A673 (cell line): ENCODE results near the gene IFIT3. TPM values are rescaled to one million over a fixed set of nuclear protein-coding genes. Genes with fewer than 3 reads are reported as not detected.

Experiments used
- BruUV-seq: library from RNA; stranded (reverse); fragments of 400-500 nt; replicated peaks from 2 replicates; lab custom pipeline; 2021; lab: Mats Ljungman, UMichigan
- CTCF ChIA-PET: fragments of 300-600 bp; sonication (Branson Sonifier 250); formaldehyde crosslinking; loops from one replicate; lab custom pipeline; 2022; ENCODE audit warnings: antibody characterized with exemption; lab: Charles Lee
- POLR2A ChIA-PET: fragments of 300-600 bp; sonication (Branson Sonifier 250); formaldehyde crosslinking; loops from one replicate; lab custom pipeline; 2022; ENCODE audit warnings: antibody characterized with exemption; ENCODE audit not compliant: low non-redundant PET; lab: Charles Lee
- DNase-seq: peaks from one replicate; pipeline ENCODE4 v3.0.0-alpha.2; 2015; ENCODE audit warnings: low spot score
- H3K27ac ChIP-seq: fragments of 200-600 bp; sonication (generic); 2 replicates; pipeline ENCODE4 v1.5.1; 2016; ENCODE audit warnings: mixed run types, low read depth, mild to moderate bottlenecking, mixed read lengths, antibody characterized with exemption, low read length; ENCODE audit not compliant: poor library complexity, severe bottlenecking
- H3K27me3 ChIP-seq: fragments of 200-600 bp; sonication (generic); replicated peaks from 2 replicates; pipeline ENCODE4 v1.6.1; 2017; ENCODE audit warnings: mixed run types, low read depth, mild to moderate bottlenecking, mixed read lengths, antibody characterized with exemption, low read length; ENCODE audit not compliant: insufficient read depth, poor library complexity
- H3K36me3 ChIP-seq: fragments of 200-600 bp; sonication (generic); 2 replicates; pipeline ENCODE4 v1.6.1; 2016; ENCODE audit warnings: mixed run types, mild to moderate bottlenecking, mixed read lengths, antibody characterized with exemption, low read length; ENCODE audit not compliant: insufficient read depth, poor library complexity, severe bottlenecking
- H3K4me1 ChIP-seq: fragments of 200-600 bp; sonication (generic); 2 replicates; pipeline ENCODE4 v1.6.1; 2017; ENCODE audit warnings: mixed run types, mild to moderate bottlenecking, mixed read lengths, antibody characterized with exemption, low read length; ENCODE audit not compliant: insufficient read depth, poor library complexity, severe bottlenecking
- H3K4me3 ChIP-seq: fragments of 200-600 bp; sonication (generic); 2 replicates; pipeline ENCODE4 v1.5.1; 2016; ENCODE audit warnings: low read depth, mixed run types, mild to moderate bottlenecking, mixed read lengths, low read length; ENCODE audit not compliant: poor library complexity, severe bottlenecking
- H3K9me3 ChIP-seq: fragments of 200-600 bp; sonication (generic); 2 replicates; pipeline ENCODE4 v1.6.1; 2016; ENCODE audit warnings: mixed run types, low read depth, mild to moderate bottlenecking, mixed read lengths, antibody characterized with exemption, low read length; ENCODE audit not compliant: poor library complexity, severe bottlenecking
- CTCF ChIP-seq: fragments of 300-800, 200-600 bp; sonication (generic); conservative IDR thresholded peaks from 2 replicates; pipeline ENCODE4 v1.5.1; 2017; ENCODE audit warnings: low read depth, mild to moderate bottlenecking, antibody characterized with exemption, low read length, moderate library complexity, mixed read lengths
- EZH2 ChIP-seq: fragments of 200-600 bp; sonication (generic); IDR thresholded peaks from 2 replicates; pipeline ENCODE4 v1.6.1; 2017; ENCODE audit warnings: borderline replicate concordance, low read depth, mild to moderate bottlenecking, mixed read lengths, antibody characterized with exemption, low read length; ENCODE audit not compliant: poor library complexity, severe bottlenecking
- intact Hi-C: fragments of 100-400 bp; cut with micrococcal nuclease; formaldehyde crosslinking; loops from one replicate; pipeline ENCODE4 v1.10.0; 2022; ENCODE audit not compliant: unreplicated experiment
- total RNA-seq: library from RNA; stranded (reverse); gene quantifications from 2 replicates; pipeline ENCODE4 v1.2.3, GENCODE V29; 2021

The IFIT3 gene
- total RNA-seq, 1 experiment from 2014 or later = 6.7 TPM

- no peak overlapping the region for H3K4me3 ChIP-seq
- ChIA-PET CTCF (no interaction called here), POLR2A (no interaction called here)
- intact Hi-C loops = no loop called here
- BruUV-seq = no TSS peak
- no peaks in the 10 kb centered on the region for H3K9me3 ChIP-seq
- H3K36me3 ChIP-seq = no peaks in the 10 kb centered on the region
- DNase-seq = no peak
- H3K27me3 ChIP-seq = no peaks in the 10 kb centered on the region
- TF ChIP-seq CTCF (no peak), EZH2 (no peak)
- H3K27ac ChIP-seq = no peak overlapping the region
- peaks cover 17% of the 10 kb centered on the region for H3K4me1 ChIP-seq
These were observed 44.2 kb downstream of the IFIT3 start for GRCh38 chr10:89371987-89372386.

GRCh38 chr10:89373916-89374711 lies 46.3 kb downstream of the IFIT3 start:
- Histone ChIP-seq H3K4me1 (peaks cover 10% of the 10 kb centered on the region), H3K27me3 (no peaks in the 10 kb centered on the region), H3K9me3 (no peaks in the 10 kb centered on the region), H3K27ac (no peak overlapping the region), H3K36me3 (no peaks in the 10 kb centered on the region), H3K4me3 (no peak overlapping the region)
- intact Hi-C loops = no loop called here
- no TSS peak for BruUV-seq
- ChIA-PET POLR2A (no interaction called here), CTCF (no interaction called here)
- DNase-seq = no peak
- TF ChIP-seq CTCF (no peak), EZH2 (no peak)

GRCh38 chr10:89374713-89375141 lies 46.9 kb downstream of the IFIT3 start:
- ChIA-PET POLR2A (no interaction called here), CTCF (no interaction called here)
- Histone ChIP-seq H3K36me3 (no peaks in the 10 kb centered on the region), H3K27me3 (no peaks in the 10 kb centered on the region), H3K4me3 (no peak overlapping the region), H3K9me3 (no peaks in the 10 kb centered on the region), H3K4me1 (peaks cover 8% of the 10 kb centered on the region), H3K27ac (no peak overlapping the region)
- DNase-seq = no peak
- BruUV-seq = no TSS peak
- intact Hi-C loops = no loop called here
- TF ChIP-seq CTCF = no peak
- no peak for TF ChIP-seq EZH2
